ENCODE results near the gene DYNLT4. TPM values are rescaled to one million over a fixed set of nuclear protein-coding genes. Genes with fewer than 3 reads are reported as not detected.

The DYNLT4 gene
- total and polyA plus RNA-seq, 2 of the 13 experiments (the other 11 are each of a cell fraction or from before 2014, with no cell fraction given) = 0.77 TPM; not detected in 1

DNA sequence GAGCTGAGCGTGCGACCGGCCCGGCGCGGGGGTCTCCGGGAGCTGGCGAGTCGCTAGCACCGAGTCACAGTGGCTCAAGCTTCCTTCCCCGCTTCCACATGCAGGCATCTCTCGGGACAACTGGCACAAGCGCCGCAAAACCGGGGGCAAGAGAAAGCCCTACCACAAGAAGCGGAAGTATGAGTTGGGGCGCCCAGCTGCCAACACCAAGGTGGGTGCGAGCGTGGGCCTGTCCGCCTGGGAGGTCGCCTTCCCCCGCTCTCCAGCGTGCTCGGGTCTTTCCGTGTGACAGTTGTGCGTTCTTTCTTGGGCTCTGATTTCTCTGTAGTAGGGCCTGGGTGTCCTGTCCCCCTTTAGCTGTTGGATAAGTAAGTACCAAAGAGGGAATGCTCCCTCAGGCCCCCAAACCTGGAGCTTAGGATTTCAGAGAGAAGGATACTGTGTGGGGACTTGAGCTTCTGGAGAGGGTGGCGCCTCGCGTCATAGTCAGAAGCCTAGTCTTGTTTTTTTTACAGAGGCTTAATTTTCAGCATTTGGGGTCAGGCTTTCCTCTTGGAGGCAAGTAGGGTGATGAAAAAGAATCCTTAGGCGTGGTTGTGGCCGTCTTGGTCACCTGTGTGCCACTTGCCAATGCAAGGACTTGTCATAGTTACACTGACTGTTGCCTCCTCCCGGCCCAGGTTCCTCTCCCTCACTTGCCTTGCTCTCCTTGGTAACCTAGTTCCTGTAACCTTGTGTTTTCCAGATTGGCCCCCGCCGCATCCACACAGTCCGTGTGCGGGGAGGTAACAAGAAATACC, 31.0 kb downstream of the DYNLT4 start (continued):
- TF ChIP-seq FOXM1 (CRISPR knock-in tag; IDR thresholded peaks at IDR 0.05) (no peak), HNRNPL (IDR thresholded peaks at IDR 0.05; ENCODE audit: low read depth, low read length) (0 out of 2 replicates have a peak, but pooled peaks have one; percentile 35), MEIS1 (CRISPR knock-in tag; IDR thresholded peaks at IDR 0.05; ENCODE audit: borderline replicate concordance) (peak; percentile 48; the same call in 1 of the 2 replicates), POLR2A (IDR thresholded peaks at IDR 0.05; ENCODE audit: insufficient read depth in 1 of 2, low read depth in 2 of 2, low read length in 2 of 2) (peak in 1 of 2 experiments; percentile 20; a peak in 1 of 4 replicates), GABPA (IDR thresholded peaks at IDR 0.05; ENCODE audit: low read depth, low read length) (no peak), GABPA (CRISPR knock-in tag; IDR thresholded peaks at IDR 0.05; ENCODE audit: low read depth) (no peak), ZNF530 (CRISPR knock-in tag; IDR thresholded peaks at IDR 0.05; ENCODE audit: low read depth) (no peak), HDAC6 (IDR thresholded peaks at IDR 0.05; ENCODE audit: low read depth, low read length) (no peak), ZNF749 (CRISPR knock-in tag; IDR thresholded peaks at IDR 0.05; ENCODE audit: borderline replicate concordance) (no peak), TARDBP (CRISPR knock-in tag; IDR thresholded peaks at IDR 0.05) (no peak), PHF8 (CRISPR knock-in tag; IDR thresholded peaks at IDR 0.05) (no peak), ZNF674 (CRISPR knock-in tag; IDR thresholded peaks at IDR 0.05; ENCODE audit: low read depth) (peak; percentile 71; the same call in 1 of the 2 replicates), IRX3 (CRISPR knock-in tag; IDR thresholded peaks at IDR 0.05; ENCODE audit: borderline replicate concordance, low read depth) (no peak), ZBTB1 (CRISPR knock-in tag; IDR thresholded peaks at IDR 0.05; ENCODE audit: borderline replicate concordance) (no peak), ZSCAN30 (CRISPR knock-in tag; IDR thresholded peaks at IDR 0.05) (no peak), ATF7-NPFF (CRISPR knock-in tag; IDR thresholded peaks at IDR 0.05; ENCODE audit: low read depth) (no peak), RCOR2 (CRISPR knock-in tag; IDR thresholded peaks at IDR 0.05) (no peak), ZNF274 (CRISPR knock-in tag; IDR thresholded peaks at IDR 0.05) (no peak), SCMH1 (CRISPR knock-in tag; IDR thresholded peaks at IDR 0.05; ENCODE audit: borderline replicate concordance) (no peak)
- TF ChIP-seq, protein P1, sequence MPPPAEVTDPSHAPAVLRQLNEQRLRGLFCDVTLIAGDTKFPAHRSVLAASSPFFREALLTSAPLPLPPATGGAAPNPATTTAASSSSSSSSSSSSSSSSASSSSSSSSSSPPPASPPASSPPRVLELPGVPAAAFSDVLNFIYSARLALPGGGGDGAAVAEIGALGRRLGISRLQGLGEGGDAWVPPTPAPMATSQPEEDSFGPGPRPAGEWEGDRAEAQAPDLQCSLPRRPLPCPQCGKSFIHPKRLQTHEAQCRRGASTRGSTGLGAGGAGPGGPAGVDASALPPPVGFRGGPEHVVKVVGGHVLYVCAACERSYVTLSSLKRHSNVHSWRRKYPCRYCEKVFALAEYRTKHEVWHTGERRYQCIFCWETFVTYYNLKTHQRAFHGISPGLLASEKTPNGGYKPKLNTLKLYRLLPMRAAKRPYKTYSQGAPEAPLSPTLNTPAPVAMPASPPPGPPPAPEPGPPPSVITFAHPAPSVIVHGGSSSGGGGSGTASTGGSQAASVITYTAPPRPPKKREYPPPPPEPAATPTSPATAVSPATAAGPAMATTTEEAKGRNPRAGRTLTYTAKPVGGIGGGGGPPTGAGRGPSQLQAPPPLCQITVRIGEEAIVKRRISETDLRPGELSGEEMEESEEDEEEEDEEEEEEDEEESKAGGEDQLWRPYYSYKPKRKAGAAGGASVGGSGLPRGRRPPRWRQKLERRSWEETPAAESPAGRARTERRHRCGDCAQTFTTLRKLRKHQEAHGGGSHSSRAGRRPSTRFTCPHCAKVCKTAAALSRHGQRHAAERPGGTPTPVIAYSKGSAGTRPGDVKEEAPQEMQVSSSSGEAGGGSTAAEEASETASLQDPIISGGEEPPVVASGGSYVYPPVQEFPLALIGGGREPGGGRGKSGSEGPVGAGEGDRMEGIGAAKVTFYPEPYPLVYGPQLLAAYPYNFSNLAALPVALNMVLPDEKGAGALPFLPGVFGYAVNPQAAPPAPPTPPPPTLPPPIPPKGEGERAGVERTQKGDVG (CRISPR knock-in tag; IDR thresholded peaks at IDR 0.05; ENCODE audit: borderline replicate concordance) = no peak
- TF ChIP-seq, protein P2, sequence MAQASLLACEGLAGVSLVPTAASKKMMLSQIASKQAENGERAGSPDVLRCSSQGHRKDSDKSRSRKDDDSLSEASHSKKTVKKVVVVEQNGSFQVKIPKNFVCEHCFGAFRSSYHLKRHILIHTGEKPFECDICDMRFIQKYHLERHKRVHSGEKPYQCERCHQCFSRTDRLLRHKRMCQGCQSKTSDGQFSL (CRISPR knock-in tag; IDR thresholded peaks at IDR 0.05) = no peak
